ENCODE results near the gene NFIC.
"Not testable (repeated sequence)": the region's sequence is repeated elsewhere in the genome, so short reads cannot be mapped to it uniquely, and the experiment has no call there.

NFIC gene

DNA sequence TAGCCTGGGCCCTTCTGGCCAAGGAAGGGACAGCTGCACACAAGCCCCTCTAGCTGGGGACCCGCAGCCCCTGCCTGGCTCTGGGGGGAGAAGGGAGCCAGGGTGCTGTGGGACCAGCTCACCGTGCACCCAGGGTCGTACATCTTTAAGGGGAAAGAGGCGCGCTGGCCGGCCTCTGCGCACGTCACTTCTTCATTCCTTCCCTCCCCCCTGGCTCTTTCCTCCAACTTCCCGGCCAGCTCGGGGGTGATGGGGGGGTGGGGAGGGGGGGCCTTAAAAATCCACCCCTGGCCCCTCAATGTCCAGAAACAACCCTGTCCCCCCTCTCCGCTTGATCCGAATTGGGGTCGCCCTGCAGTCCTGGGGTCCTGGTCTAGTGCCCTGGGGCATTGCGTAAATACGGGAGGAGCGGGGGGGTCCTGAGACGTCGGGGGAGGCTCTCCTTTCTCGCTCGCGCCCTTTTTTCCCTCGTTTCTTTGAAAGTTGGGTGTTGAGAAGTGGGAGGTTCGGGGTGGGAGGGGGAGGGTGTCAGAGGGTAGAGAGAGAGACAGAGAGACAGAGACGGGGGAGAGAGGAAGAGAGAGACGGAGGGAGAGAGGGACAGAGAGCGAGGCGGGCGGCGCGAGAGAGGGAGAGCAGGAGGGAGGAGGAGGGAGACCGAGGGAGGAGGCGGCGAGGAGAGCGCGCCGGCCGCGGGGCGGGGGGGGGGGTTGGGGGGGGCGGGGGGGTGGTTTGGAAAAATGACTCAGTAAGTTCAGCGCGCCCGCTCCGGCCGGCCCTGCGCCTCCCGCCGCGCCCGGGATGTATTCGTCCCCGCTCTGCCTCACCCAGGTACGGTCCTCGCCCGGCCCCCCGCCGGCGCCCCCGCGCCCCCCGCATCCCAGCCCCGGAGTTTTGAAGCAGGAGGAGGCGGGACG lies at the start of gene NFIC:
Gene NFIC (plus strand): TSS at position 748 of the 917 bp plus-strand sequence. CDS start 54 bp downstream, at position 802.
- peak; percentile 31 to 40 for DNase-seq

DNA sequence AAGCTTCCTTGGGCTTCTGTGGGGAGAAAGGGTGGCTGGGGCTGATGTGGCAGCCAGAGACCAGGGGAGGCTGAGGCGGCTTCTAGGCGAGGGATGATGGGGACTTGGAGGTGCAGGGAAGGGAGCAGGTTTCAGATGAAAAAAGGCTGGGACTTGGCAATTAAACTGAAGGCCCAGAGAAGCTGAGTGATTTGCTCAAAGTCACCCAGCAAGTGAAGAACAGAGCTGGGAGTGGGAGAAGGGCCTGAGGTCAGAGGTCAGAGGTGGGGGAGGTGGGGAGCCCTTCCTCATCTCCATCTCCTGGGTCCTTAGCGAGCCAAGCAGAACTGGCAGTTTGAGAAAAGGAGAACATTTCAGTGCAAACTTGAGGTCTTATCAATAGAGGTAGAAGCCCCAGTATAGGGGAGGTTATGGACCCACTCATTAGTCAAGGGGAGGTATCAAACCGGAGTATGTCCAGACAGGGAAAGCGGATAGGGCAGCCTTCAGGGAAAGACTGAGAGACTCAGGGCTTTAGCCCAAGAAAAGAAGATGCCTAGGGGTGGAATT lies 49.6 kb upstream of the NFIC start:
- DNase-seq = no peak

DNA sequence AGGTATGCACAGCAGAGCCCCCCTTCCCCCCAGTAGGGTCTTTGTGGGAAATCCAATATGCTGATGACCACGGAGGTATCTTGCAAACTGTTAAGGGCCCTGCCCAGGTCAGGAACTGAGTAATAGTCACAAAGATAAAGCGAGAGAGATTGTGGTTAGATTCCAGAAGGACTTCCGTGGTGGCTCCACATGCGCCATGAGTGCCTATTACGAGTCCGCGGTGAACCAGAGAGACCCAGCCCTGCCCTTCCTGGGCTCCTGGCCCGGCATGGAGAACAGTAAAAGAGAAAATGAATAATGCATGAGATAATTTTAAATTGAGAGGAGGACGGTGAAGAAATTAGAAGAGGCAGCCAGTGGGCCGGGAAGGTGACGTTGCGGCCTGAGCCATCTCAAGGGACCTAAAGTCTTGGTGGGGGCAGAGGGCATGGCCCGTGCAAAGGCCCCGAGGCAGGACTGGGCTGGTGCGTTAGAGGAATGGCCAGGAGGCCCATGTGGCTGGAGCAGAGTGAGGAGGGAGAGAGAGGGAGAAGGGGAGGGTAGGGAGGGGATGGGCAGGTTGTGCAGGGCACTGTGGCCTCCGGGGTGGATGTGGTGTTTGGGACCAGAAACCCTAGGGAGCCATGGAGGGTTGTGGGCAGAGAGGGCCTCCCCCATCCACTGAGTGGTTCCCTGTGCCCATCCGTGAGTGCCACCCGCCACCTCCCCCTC lies 46.6 kb upstream of the NFIC start:
- DNase-seq = no peak

DNA sequence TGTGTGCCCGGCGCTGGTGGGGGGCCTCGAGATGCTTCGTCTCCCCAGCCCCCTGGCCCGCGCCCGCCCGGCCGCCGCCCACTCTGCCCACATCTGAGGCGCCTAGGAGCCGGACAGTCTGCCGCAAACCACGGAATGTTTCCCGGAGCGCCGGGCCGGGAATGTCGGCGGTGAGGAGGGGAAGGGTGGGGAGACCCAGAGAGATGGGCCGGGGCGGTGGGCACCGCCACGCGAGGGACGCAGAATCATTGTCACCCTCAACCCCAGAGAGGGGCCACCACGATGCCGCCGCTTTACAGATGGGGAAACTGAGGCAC lies 46.1 kb upstream of the NFIC start:
- DNase-seq = no peak

DNA sequence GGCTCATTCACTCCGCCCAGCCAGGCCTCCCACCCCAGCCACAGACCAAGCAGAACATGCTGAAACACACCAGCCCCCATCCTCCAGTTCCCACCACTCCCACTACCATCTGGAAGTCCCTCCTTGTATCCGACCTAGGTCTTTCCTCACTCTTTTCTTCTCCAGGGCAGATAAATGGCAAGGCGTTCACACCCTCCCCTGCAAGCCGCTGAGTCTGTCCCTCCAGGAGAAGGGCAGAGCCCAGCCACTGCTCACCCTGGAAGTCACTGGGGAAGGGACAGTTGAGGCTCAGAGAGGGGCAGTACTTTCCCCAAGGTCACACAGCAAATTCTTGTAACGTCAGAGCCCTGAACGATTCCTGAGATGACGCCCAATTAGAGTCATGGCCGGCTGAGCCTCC lies 45.5 kb upstream of the NFIC start:
- DNase-seq = no peak

DNA sequence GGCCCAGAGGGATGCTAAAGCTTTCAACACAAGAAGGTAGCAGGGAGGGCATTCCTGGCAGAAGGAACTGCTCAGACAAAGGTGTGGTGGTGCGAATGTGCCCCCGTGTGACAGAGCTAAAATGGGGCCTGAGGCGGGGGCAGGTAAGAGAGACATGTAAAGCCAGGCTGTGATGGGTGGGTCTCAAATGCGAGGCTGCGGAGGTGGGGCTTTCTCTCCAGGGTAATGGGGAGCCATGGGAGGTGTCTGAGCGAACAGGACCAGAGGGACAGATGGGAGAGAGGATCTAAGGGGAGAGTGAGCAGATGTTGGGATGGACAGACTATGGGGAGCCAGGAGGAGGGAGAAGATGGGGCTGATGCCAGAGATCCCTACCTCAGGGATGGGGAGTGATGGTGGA lies 44.7 kb upstream of the NFIC start:
- no peak for DNase-seq

DNA sequence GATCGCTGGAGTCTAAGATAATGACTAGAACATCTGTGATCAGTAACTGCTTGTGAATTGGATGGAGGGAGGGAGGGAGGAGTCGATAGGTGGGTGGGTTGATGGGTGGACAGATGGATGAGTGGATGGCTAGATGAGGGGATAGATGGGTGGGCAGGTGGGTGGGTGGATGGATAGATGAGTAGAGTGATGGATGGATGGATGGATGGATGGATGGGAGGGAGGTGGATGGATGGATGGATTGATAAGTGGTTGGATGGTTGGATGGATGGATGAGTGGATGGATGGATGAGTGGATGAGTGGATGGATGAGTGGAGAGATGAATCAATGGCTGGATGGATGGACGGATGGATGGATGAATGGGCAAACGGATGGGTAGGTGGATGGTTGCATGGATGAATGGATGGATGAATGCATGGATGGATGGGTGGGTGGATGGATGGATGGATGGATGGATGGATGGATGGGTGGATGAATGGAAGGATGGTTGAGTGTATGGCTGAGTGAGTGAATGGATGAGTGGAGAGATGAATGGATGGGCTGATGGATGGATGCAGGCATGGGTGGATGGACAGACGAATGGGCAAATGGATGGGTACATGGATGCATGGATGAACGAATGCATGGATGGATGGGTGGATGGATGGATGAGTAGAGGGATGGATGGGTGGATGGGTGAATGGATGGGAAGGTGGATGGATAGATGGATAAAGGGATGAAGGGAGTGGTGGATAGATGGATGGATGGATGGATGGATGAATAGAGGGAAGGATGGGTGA lies 44.0 kb upstream of the NFIC start:
- DNase-seq = no peak

DNA sequence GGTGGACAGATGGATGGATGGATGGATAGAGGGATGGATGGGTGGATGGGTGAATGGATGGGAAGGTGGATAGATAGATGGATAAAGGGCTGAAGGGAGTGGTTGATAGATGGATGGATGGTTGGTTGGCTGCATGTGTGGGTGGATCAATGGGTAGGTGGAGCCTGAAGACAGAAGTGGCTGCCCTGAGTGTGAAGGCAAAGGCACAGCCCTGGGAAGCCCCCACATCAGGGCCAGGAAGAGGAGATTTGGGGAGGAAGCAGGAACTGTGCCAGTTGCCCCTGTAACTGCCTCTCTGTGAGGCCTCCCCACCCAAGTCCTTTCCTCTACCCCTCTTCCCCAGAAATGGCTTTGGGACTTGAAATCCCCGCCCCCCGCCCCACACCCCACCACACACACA lies 43.4 kb upstream of the NFIC start:
- no peak for DNase-seq

DNA sequence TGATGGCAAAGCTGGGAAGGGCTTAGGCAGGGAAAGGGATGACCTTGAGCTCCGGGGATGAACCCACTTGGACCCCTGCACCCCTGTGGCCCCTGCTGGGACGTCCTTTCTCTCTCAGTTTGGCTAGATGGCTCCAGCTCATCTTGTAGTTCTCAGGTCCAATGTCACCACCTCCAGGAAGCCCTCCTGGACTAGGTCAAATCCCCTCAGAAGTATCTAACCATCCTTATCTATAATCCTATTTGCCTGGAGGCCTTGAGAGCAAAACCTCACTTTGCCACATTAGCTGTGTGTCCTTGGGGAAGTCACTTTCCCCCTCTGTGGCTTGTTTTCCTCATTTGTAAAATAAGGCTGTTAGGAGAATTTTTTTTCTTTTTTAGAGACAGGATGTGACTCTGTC lies 42.7 kb upstream of the NFIC start:
- DNase-seq = no peak

DNA sequence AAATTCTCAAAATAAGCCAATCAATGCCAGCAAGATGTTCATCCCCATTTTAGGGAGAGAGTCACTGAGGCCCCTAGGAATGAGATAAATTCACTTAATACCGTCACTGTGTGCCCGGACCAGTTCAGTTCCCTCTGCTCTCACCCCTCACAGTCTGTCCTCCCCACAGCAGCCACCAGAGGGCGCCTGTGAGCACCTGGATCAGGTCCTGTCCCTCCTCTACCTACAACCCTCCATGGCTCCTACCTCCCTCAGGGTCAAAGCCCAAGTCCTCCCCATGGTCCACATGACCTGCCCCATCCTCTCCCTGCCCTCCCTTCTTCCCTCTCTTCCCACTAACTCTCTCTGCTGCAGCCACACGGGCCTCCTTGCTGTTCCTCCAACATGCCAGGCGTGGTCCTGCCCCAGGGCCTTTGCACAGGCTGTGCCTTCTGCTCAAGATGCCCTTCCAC lies 42.0 kb upstream of the NFIC start:
- DNase-seq = peak; percentile 66 to 70

DNA sequence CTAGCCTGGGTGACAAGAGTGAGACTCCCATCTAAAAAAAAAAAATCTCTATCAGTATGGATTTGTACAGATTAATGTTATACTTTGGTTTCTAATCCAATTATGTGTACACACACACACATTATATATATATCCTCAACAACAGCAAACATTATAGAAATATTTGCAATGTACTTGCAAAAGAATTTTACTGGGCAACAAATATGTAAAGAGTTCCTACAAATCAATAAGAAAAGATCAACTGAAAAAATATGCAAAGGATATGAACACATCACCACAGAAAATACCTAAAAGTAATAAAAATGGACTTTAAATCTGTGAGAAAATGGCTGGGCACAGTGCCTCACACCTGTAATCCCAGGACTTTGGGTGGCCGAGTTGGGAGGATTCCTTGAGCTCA lies 40.9 kb upstream of the NFIC start:
- DNase-seq = no peak

DNA sequence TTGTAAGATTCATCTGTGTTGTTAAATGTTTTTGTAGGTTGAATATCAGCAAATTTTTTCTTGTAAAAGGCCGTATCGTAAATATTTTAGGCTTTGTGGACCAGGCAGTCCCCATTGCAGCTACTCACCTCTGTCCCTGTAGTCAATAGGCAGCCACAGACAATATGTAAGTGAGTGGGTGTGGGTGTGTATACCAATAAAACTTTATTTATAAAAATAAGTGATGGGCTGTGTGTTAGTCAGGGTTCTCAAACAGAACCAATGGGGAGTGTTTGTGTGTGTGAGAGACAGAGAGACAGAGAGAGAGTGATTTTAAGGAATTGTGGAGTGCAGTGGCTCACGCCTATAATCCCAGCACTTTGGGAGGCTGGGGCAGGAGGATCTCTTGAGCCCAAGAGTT lies 37.6 kb upstream of the NFIC start:
- DNase-seq = no peak

DNA sequence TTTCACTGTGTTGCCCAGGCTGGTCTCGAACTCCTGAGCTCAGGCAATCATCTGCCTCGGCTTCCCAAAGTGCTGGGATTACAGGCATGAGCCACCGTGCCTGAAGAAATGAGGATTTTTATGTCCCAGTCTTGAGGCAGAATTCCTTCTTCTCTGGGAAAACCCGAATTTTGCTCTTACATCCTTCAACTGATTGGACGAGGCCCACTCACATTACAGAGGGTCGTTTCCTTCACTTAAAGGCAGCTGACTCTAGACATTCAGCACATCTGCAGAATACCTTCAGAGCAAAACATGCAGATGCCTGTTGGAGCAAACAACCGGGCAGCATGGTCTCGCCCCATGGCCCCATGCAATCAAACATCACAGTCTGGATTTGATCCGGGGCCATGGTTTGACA lies 36.3 kb upstream of the NFIC start:
- DNase-seq = no peak

DNA sequence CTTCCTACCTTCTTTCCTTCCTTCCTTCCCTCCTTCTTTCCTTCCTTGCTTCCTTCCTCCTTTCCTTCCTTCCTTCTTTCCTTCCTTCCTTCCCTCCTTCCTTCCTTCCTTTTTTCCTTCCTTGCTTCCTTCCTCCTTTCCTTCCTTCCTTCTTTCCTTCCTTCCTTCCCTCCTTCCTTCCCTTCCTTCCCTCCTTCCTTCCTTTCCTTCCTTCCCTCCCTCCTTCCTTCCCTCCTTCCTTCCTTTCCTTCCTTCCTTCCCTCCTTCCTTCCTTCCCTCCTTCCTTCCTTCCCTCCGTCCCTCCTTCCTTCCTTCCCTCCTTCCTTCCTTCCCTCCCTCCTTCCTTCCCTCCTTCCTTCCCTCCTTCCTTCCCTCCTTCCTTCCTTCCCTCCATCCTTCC lies 34.2 kb upstream of the NFIC start:
- DNase-seq = not testable (repeated sequence)

DNA sequence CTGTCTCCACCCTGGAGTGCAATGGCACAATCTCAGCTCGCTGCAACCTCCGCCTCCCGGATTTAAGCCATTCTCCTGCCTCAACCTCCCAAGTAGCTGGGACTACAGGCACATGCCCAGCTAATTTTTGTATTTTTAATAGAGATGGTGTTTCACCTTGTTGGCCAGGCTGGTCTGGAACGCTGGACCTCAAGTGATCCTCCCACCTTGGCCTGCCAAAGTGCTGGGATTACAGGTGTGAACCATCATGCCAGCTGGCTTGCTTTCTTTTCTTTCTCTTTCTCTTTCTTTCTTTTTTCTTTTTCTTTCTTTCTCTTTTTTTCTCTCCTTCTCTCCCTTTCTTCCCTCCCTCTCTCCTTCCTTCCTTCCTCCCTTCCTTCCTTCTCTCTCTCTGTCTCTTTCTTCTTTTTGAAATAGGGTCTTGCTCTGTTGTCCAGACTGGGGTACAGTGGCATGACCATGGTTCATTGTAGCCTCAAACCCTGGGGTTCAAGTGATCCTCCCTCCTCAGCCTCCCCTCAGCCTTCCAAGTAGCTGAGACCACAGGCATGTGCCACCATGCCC lies 33.3 kb upstream of the NFIC start:
- no peak for DNase-seq

DNA sequence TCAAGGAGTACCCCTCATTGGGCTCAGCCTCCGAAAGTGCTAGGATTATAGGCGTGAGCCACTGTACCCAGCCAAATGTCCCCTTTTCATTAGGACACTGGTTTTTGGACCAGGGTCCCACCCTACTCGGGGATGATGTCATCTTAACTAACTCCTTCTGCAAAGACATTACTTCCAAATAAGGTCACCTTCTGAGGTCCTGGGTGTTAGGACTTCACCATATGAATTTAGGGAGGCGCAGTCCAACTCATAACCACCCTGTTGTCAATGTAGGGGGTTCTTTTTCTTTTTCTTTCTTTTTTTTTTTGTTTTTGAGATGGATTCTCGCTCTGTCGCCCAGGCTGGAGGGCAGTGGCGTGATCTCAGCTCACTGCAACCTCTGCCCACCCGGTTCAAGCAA lies 32.7 kb upstream of the NFIC start:
- no peak for DNase-seq

DNA sequence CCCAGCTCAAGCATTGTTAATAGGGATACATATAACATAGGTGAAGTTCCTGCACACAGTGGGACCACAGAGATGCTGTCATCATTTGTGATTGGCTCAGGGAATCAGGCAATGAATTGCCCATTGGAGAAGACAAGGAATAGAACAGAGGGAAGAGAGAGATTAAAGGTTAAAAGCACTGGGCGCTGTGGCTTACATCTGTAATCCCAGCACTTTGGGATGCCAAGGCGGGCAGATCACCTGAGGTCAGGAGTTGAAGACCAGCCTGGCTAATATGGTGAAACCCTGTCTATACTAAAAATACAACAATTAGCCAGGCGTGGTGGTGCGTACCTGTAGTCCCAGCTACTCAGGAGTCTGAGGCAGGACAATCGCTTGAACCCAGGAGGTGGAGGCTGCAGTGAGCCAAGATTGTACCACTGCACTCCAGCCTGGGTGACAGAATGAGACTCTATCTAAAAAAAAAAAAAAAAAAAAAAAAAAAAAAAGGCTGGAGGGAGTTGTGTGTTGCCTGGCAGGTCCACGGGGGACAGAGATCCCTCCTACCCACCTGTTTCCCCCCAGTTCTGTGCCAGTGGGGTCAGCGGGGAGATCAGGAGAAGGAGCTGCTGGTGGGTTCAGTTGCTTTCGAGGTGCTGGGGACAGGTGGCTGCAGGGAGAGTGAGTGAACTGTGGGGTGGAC lies 31.5 kb upstream of the NFIC start:
- DNase-seq = not testable (repeated sequence)

DNA sequence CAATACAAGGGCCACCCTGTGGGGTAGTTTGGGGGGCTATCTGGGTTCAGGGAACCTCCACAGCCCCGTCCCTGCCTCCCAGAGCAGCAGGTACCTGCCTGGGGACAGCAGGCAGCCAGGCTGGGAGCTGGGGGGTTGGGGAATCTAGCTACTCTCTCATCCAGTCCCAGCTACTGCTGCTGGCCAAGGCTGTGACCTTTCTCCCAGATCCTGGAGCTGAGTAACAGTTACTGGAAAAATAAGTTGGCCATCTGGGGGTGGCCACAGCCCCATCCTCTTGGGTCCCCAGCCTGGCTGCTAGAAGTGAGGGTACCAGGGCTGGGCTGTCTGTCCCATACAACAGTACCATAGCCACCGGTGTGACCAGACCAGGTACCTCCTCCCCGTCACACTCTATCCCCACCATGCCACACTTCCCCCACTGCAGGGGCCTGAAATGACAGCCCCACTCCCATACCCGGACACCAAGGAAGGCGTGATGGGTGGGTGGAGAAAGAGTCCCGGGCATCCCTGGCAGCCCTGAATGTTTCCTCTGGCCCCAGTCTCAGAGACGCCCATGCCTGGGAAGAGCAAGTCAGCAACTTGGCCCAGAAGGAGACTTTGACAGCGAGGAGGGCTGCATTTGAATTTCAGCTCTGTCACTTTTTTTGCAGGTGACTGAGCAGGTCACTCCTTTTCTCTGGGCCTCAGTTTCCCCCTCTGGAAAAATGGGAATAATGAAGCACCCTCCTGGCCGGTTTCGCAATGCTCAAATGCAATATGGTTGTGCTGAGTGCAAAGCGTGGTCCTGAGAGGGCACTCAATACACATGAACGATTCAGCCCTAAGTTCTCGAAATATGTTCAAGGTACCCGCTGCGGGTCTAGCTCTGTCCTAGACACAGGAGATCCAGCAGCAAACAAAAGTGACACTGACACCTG lies 30.7 kb upstream of the NFIC start:
- no peak for DNase-seq

DNA sequence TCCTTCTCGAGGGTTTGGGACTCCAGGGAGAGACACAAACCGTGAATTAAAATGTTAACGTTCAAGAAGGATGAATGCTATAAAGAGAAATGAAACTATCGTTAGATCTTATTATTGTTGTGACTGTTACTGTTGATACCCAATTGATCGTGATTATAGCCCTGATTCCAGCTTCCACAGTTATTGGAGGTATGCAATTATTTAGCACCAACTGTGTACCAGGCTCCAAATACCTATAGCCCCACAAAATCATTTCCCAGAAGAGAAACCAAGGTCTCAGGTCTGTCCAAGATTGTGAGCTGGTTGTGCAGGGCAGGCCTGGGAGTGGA lies 30.1 kb upstream of the NFIC start:
- DNase-seq = no peak

DNA sequence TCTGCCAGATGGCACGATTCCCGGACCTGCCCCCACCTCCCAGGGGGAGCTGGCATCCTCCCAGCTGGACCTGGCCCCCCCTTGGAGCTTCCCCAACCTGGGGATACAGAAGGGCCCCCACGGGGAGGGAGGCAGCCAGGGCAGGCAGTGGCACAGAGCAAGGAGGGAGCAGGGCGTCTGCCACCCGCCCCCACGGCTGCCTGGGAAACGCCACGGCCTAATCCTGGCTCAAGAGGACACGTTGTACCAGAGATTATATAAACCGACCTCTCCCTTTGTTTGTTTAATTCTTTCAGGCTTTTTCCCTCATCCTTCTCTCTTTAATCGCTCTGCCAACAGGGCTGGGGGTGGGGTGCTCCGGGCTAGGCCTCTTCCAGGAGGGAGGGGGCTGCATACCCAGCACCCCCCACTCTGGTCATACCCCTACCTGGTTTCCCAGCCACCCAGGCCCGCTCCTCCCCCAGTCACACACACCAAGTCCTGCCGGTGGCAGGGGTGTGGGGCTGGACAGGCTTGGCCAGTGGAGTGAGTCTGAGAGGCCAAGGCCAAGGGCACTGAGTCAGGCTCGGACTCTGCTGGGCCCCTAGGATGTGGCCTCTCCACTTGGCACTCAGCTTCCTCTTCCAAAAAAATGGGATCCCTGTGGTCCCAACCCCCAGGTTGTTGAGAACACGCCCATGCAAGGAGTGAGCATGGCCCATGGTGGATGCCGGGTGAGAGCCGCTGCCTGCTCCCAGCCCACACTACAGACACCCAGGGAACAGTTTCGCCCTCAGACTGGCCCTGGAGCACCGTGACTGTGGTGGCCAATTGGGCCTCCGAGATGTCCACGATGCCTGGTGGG lies 29.5 kb upstream of the NFIC start:
- DNase-seq = no peak

All from CD4-positive, alpha-beta T cell treated with Interleukin-1 beta for 1 hour (primary cell).